Forelimb muscle (tissue), 1 donor: ENCODE results near the gene LRRC4. TPM values are rescaled to one million over a fixed set of nuclear protein-coding genes. Genes with fewer than 3 reads are reported as not detected.

Source experiments
- DNase-seq: peaks from one replicate; pipeline ENCODE4 v3.0.0-alpha.2; 2013; ENCODE audit warnings: low read depth
- polyA plus RNA-seq: library from polyadenylated mRNA; unstranded; fragments of 120-200 nt; gene quantifications from one replicate; pipeline ENCODE4 v1.2.1, GENCODE V29; 2013; ENCODE audit not compliant: insufficient read length

LRRC4 gene
- polyA plus RNA-seq, 1 donor = 3.3 TPM

GRCh38 chr7:128031901-128032604 is 816 bp upstream of the LRRC4 start:
- peak; percentile 44 for DNase-seq

- DNase-seq = no peak
These were observed 979 bp downstream of the LRRC4 start for GRCh38 chr7:128030263-128030653.

- no peak for DNase-seq
These were observed 1.7 kb downstream of the LRRC4 start for GRCh38 chr7:128029405-128029995.

- DNase-seq = no peak
These were observed 3.7 kb downstream of the LRRC4 start for GRCh38 chr7:128027485-128027980.

- DNase-seq = no peak
These were observed 4.7 kb downstream of the LRRC4 start for GRCh38 chr7:128026551-128026950.

- no peak for DNase-seq
These were observed 5.4 kb downstream of the LRRC4 start for GRCh38 chr7:128025819-128026218.

- DNase-seq = no peak
These were observed 5.9 kb downstream of the LRRC4 start for GRCh38 chr7:128025380-128025779.

GRCh38 chr7:128024151-128024550 is 7.1 kb downstream of the LRRC4 start:
- DNase-seq = no peak

- no peak for DNase-seq
These were observed 8.4 kb downstream of the LRRC4 start for GRCh38 chr7:128022631-128023532.

GRCh38 chr7:128021366-128021765 is 9.9 kb downstream of the LRRC4 start:
- no peak for DNase-seq

- no peak for DNase-seq
These were observed 11.1 kb downstream of the LRRC4 start for GRCh38 chr7:128020159-128020558.

GRCh38 chr7:128019288-128019687 is 11.9 kb downstream of the LRRC4 start:
- DNase-seq = no peak

GRCh38 chr7:128017862-128018845 is 13.1 kb downstream of the LRRC4 start:
- no peak for DNase-seq

- no peak for DNase-seq
These were observed 13.8 kb downstream of the LRRC4 start for GRCh38 chr7:128017460-128017859.

GRCh38 chr7:128014811-128015210 is 16.4 kb downstream of the LRRC4 start:
- DNase-seq = no peak

- no peak for DNase-seq
These were observed 20.0 kb downstream of the LRRC4 start for GRCh38 chr7:128011131-128011661.

GRCh38 chr7:128010391-128011127 is 20.7 kb downstream of the LRRC4 start:
- DNase-seq = no peak

- DNase-seq = no peak
These were observed 22.5 kb downstream of the LRRC4 start for GRCh38 chr7:128008744-128009143.

GRCh38 chr7:128008141-128008540 is 23.1 kb downstream of the LRRC4 start:
- no peak for DNase-seq

- DNase-seq = no peak
These were observed 23.9 kb downstream of the LRRC4 start for GRCh38 chr7:128007303-128007680.
